ENCODE data around the gene GPR89A.

GRCh38 chr1:145692785-145693443 lies 85.1 kb downstream of the GPR89A start:
- TF ChIP-seq CTCF (IDR thresholded peaks at IDR 0.05): no peak
- no peak for TF ChIP-seq EZH2 (IDR thresholded peaks at IDR 0.05)
- no peak for TF ChIP-seq EZH2phosphoT487 (IDR thresholded peaks at IDR 0.05)
